Osteoblast (primary cell): ENCODE data around the gene ZFYVE27. TPM values are rescaled to one million over a fixed set of nuclear protein-coding genes. Genes with fewer than 3 reads are reported as not detected.

ENCODE experiments used
- DNase-seq: peaks from one replicate; pipeline ENCODE4 v3.0.0; 2011; ENCODE audit warnings: low spot score, mixed read lengths; ENCODE audit not compliant: insufficient read length; ENCODE audit errors: missing footprints
- H2AFZ ChIP-seq: 2 replicates; pipeline ENCODE4 v1.6.0; 2011; ENCODE audit warnings: mild to moderate bottlenecking, low read length
- H3K27ac ChIP-seq: 2 replicates; pipeline ENCODE4 v1.5.1; 2011; ENCODE audit warnings: mild to moderate bottlenecking, low read depth, low read length, moderate library complexity
- H3K27me3 ChIP-seq: 2 replicates; pipeline ENCODE4 v1.6.0; 2012; ENCODE audit warnings: mild to moderate bottlenecking, control low read depth, inconsistent platforms, low read length, moderate library complexity; ENCODE audit not compliant: insufficient read depth
- H3K36me3 ChIP-seq: 2 replicates; pipeline ENCODE4 v1.5.1; 2011; ENCODE audit warnings: mild to moderate bottlenecking, low read length, control low read depth, moderate library complexity; ENCODE audit not compliant: insufficient read depth
- H3K4me1 ChIP-seq: 2 replicates; pipeline ENCODE4 v1.5.1; 2011; ENCODE audit warnings: mild to moderate bottlenecking, low read length, control low read depth, moderate library complexity; ENCODE audit not compliant: insufficient read depth
- H3K4me2 ChIP-seq: 2 replicates; pipeline ENCODE4 v1.6.0; 2011; ENCODE audit warnings: mild to moderate bottlenecking, low read length; ENCODE audit not compliant: insufficient read depth
- H3K4me3 ChIP-seq: fragments of 200-600 bp; sonication (generic); 3 replicates; pipeline ENCODE4 v1.5.1; 2012; ENCODE audit warnings: mild to moderate bottlenecking, low read length, inconsistent platforms; ENCODE audit not compliant: insufficient read depth
- H3K79me2 ChIP-seq: 2 replicates; pipeline ENCODE4 v1.6.0; 2012; ENCODE audit warnings: mild to moderate bottlenecking, low read length, control low read depth, inconsistent platforms; ENCODE audit not compliant: insufficient read depth
- H3K9me3 ChIP-seq: 2 replicates; pipeline ENCODE4 v1.5.1; 2011; ENCODE audit warnings: low read depth, low read length, control low read depth
- H4K20me1 ChIP-seq: 2 replicates; pipeline ENCODE4 v1.6.0; 2012; ENCODE audit warnings: mild to moderate bottlenecking, low read length, control low read depth; ENCODE audit not compliant: insufficient read depth
- total RNA-seq: library from RNA; depleted of rRNA; stranded (reverse); fragments of >200 nt; gene quantifications from 2 replicates; pipeline ENCODE4 v1.2.3, GENCODE V29; 2012
- TF ChIP-seq, protein P1 (sequence below): IDR thresholded peaks from 2 replicates; pipeline ENCODE4 v1.5.1; 2011; ENCODE audit warnings: mild to moderate bottlenecking, low read depth, low read length, moderate library complexity; ENCODE audit errors: extremely low read depth

ZFYVE27 gene
- total RNA-seq, 1 donor = 19.9 TPM

DNA sequence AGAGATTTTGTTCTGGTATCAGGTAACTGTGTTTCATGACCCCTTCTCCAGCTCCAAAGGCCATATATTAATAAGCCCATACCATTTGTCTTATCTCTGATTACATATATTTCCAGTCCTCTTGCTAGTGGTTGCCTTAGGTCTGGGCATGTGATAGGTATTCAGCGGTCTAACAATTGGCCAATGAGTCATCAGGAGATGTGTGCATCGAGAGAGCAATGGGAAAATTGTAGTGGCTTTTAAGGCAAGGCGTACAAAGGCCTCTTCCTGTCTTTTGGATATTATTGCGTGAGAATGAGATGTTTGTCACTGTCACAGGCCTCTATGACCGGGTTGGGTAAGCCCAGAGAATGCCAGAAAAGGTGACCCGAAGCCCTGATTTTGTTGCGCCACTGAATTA lies 73.5 kb downstream of the ZFYVE27 start:
- H3K9me3 ChIP-seq = no peaks in the 10 kb centered on the region
- H4K20me1 ChIP-seq = no peaks in the 10 kb centered on the region
- H3K4me3 ChIP-seq = no peak overlapping the region
- H3K4me2 ChIP-seq = no peak overlapping the region
- peaks cover 17% of the 10 kb centered on the region for H3K27me3 ChIP-seq
- no peak for DNase-seq
- no peaks in the 10 kb centered on the region for H3K36me3 ChIP-seq
- no peaks in the 10 kb centered on the region for H3K4me1 ChIP-seq
- H2AFZ ChIP-seq = no peak overlapping the region
- no peak overlapping the region for H3K27ac ChIP-seq
- TF ChIP-seq, protein P1, sequence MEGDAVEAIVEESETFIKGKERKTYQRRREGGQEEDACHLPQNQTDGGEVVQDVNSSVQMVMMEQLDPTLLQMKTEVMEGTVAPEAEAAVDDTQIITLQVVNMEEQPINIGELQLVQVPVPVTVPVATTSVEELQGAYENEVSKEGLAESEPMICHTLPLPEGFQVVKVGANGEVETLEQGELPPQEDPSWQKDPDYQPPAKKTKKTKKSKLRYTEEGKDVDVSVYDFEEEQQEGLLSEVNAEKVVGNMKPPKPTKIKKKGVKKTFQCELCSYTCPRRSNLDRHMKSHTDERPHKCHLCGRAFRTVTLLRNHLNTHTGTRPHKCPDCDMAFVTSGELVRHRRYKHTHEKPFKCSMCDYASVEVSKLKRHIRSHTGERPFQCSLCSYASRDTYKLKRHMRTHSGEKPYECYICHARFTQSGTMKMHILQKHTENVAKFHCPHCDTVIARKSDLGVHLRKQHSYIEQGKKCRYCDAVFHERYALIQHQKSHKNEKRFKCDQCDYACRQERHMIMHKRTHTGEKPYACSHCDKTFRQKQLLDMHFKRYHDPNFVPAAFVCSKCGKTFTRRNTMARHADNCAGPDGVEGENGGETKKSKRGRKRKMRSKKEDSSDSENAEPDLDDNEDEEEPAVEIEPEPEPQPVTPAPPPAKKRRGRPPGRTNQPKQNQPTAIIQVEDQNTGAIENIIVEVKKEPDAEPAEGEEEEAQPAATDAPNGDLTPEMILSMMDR = no peak
- H3K79me2 ChIP-seq = no peaks in the 10 kb centered on the region

Other genes with a start within 250 kb of the ZFYVE27 start
- gene MMS19, start 238.7 kb upstream of the ZFYVE27 start, total RNA-seq = 60.4 and 63.0 TPM in 2 replicates
- 29.0 and 32.7 TPM in 2 replicates for gene UBTD1, start 238.2 kb upstream of the ZFYVE27 start, total RNA-seq
- gene ANKRD2, start 164.3 kb upstream of the ZFYVE27 start, total RNA-seq = 0.29 and 0.72 TPM in 2 replicates
- 1.4 and 2.7 TPM in 2 replicates for gene HOGA1, start 152.7 kb upstream of the ZFYVE27 start, total RNA-seq
- gene C10orf62, start 147.4 kb upstream of the ZFYVE27 start, total RNA-seq = 0.29 and 0.36 TPM in 2 replicates
- gene MORN4, start 103.6 kb upstream of the ZFYVE27 start, total RNA-seq = 4.0 and 7.7 TPM in 2 replicates
- gene PI4K2A, start 96.5 kb upstream of the ZFYVE27 start, total RNA-seq = 23.5 and 28.9 TPM in 2 replicates
- 101 and 105 TPM in 2 replicates for gene AVPI1, start 49.9 kb upstream of the ZFYVE27 start, total RNA-seq
- 56.6 and 57.5 TPM in 2 replicates for gene MARVELD1, start 23.4 kb upstream of the ZFYVE27 start, total RNA-seq
- gene SFRP5, start 34.9 kb downstream of the ZFYVE27 start, total RNA-seq = not detected in 2 replicates
- under 0.01 TPM in 1 of 2 replicates, not detected in the other for gene GOLGA7B, start 112.7 kb downstream of the ZFYVE27 start, total RNA-seq